ENCODE measurements around the gene MEPCE.
A peak's percentile ranks its signal among the peaks of the same experiment; 100 is the strongest.
"Not testable (repeated sequence)": the region's sequence is repeated elsewhere in the genome, so short reads cannot be mapped to it uniquely, and the experiment has no call there.

MEPCE gene

DNA sequence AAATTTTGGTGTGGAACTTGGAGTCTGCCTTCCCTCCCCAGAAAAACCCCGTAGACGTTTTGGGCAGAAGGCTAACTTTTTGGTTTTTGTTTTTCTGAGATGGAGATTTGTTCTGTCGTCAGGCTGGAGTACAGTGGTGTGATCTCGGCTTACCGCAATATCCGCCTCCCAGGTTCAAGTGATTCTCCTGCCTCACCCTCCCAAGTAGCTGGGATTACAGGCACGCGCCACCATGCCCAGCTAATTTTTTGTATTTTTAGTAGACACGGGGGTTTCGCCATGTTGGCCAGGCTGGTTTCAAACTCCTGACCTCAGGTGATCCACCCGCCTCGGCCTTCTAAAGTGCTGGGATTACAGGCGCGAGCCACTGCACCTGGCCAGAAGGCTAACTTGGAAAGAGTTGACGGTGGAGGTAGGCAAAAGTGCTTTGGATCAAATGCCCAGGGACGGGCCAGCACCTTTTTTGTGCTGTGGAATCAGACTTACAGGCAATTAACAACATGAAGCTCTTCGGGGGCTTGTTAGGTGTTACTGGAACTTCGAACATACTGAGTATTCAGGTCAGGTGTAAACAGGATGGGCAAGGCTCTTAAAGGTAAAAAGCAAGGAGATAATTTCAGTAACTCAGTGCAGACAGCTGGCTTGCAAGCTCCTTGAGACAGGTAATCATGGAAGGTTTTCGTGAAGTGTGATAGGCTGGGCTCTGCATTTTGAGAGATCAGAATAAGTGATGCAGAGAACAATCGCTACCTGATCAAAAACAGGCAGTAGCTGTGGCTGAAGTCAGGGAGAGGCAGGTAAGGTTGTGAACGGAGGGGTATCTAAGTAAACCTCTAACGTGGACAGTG lies 4.9 kb downstream of the MEPCE start:
- no peak for DNase-seq

DNA sequence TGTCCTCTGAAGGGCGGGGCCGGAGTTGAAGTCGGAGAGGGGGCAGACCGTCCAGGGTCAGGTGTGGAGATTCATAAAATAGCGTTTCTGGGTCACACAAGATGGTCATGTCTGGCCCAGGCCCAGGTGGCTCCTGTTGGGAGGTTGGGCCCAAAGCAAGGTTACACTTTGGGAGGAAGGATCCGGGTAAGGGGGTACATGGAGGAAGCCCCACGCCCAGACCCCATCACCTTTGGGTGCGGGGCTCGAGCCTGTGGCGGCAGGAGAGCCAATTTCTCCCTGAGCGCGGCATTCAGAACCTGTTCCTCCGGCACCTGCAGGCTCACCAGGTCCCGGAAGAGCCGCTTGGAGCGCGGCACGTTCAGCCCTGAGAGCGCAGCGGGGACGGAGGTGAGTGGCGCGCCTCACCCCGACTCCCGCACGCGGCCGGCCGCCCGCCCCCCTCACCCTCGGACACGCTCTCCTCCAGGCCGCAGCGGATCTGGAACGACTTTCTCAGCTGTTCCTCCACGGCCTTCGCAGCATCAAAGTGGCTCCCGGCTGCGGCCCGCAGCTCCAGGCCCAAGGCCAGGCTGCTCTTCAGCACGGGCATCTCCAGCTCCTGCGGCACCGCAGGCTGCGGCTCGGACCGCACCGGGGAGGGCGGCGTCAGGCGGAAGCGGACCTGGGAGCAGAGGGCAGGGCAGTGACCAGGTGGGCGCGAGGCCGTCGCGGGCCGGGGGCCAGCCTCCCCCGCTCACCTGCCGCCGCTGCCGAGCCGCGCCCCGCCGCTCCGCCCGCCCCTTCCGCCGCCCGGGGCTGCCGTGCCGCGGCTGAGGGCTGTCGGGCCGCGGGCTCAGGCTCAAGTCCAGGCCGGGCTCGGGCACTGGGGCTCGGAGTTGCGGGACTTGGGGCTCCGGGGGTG lies 6.0 kb downstream of the MEPCE start:
- DNase-seq: no peak

- DNase-seq: no peak
These were observed 7.8 kb downstream of the MEPCE start for GRCh38 chr7:100437150-100438100.

GRCh38 chr7:100438172-100438571 lies 8.5 kb downstream of the MEPCE start:
- DNase-seq: no peak

DNA sequence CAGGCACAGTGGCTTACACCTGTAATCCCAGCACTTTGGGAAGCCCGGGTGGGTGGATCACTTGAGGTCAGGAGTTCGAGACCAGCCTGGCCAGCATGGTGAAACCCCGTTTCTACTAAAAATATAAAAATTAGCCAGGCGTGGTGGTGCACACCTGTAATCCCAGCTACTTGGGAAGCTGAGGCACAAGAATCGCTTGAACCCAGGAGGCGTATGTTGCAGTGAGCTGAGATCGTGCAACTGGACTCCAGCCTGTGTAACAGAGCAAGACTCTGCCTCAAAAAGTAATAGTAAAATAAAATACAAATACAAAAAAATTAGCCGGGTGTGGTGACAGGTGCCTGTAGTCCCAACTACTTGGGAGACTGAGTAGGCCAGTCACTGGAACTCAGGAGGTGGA lies 9.1 kb downstream of the MEPCE start:
- not testable (repeated sequence) for DNase-seq

DNA sequence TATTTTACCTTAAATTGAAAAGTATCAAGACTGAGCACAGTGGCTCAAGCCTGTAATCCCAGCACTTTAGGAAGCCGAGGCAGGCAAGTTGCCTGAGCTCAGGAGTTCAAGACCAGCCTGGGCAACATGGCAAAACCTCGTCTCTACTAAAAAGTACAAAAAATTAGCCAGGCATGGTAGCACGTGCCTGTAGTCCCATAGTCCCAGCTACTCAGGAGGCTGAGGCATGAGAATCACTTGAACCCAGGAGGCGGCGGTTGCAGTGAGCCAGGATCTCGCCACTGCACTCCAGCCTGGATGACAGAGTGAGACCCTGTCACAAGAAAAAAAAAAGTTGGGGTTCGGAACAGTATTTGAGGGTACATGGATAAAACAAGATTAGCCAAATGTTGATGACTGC lies 9.6 kb downstream of the MEPCE start:
- DNase-seq: not testable (repeated sequence)

DNA sequence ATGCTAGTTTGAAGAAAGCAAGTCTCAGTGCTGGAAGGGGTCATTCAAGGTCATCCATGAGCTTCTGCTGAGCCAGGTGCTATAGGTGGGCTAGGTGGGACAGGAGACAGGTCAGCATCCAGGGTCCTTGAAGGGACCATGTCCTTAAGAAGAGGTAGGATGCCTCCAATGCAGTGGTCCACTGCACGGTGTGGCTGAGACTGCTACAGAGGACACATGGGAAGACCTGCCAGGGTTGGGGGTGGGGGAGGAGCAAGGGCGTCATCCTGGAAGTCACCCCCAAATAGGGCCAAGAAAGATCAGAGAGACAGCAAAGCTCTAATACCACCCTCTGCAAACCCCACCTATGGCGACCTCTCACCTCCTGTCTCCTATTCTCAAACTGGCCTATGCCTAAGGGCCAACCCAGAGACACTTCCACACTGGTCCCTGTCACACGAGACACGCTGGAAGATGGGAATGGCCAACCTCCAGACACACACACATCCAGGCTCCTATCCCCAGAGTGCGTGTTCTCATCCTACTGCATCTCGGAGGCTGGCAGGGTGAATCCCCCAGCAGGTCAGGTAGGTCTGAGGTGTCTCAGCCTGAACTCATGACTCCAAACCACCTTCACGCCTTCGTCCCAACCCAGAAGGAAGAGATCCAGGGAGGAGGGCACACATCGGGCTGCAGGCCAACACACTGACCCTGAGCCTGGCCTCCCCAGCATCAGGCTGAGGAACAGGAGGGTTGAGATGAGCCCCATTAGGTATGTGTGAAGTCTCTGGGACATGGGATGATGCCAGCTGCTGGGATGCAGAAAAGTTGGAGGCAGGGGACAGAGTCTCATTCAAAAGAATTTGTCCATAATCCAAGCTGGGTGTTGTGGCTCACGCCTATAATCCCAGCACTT lies 12.3 kb downstream of the MEPCE start:
- no peak for DNase-seq

DNA sequence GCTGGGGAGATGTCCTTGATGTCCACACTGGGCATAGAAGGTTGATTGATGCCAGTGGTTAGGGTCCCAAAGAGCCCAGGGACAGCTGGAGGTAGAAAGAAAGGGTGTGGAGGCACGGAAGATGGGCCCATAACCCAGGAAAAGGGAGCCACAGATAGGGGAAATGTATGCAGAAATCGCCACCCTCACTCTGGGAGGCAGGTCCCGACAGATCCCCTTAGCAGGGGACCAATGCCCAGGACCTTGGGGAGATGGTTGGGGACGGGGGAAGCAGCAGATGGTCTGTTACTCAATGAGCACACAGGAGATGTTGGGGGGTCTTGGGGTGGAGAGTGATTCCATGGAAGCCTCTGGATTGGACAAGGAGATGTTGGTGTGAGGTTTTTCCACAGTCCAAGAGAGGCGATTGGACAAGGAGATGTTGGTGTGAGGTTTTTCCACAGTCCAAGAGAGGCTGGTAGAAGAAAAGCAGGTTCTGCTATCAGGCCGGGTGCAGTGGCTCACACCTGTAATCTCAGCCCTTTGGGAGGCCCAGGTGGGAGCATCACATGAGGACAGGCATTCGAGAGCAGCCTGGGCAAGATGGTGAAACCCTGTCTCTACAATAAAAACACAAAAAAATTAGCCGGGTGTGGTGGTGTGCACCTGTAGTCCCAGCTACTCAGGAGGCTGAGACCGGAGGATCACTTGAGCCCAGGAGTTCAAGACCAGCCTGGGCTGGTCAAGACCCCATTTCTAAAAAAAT lies 13.6 kb downstream of the MEPCE start:
- DNase-seq: no peak

DNA sequence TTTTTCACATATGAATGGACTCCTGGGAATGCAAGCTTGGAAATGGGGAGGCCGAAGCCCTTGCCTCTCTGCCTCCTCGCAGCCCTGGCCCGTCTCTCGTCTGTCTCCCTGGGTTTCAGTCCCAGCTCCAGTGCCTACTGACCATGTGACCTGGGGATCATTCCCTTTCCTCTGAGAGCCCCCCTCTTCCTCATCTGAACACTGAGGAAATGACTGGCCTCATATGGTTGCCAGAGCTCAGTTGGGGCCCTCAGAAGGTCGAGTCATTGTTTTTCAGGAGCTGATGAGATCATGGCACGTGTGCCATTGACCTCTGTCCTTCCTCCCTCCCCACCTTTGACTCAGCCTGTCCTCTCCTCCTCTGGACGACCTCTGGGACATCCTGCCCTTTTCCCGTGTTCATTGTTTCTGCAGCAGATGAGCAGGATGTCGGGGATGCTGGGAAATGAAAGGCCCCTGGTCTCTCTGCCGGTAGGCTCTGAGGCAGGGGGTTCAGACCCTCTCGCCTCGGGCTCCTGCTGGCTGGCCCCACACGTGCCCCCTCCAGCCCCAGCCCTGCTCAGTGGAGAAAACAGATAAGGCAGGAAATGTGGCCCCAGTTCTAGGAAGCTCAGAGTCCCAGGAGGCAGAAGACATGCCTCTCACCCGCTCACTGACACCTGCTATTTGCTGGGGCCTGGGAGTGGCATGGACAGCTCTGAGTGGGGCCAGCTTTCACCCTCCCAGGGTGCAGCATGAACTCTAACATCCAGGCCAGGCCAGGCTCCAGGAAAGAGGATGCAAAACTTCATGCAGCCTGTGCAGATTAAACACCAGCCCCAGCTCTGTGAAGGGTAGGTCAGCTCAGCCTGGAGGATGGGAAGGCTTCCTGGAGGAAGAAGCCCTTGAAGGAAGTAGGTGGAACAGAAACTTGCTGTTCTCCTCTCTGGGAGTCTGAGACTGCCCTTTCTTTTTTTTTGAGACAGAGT lies 15.0 kb downstream of the MEPCE start:
- peak in 1 of 2 donors; percentile 68 for DNase-seq

DNA sequence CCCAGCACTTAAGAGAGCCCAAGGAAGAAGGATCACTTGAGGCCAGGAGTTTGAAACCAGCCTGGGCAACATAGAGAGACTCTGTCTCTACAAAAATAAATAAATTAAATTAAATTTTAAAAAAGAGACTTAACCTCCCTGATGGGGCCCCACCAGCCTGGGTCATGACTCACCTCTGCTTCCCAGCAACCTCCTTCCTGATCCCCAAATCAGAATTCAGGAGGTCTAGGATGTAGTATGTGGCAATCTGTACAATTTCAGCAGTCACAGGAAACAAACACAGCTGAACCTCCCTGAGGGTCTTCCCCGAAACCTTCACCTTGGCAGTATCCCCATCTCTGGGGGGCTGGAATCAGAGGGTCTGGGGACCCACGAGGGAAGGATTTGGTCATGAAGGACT lies 16.4 kb downstream of the MEPCE start:
- DNase-seq: no peak

- not testable (repeated sequence) for DNase-seq
These were observed 17.7 kb downstream of the MEPCE start for GRCh38 chr7:100447363-100447762.

- no peak for DNase-seq
These were observed 19.7 kb downstream of the MEPCE start for GRCh38 chr7:100449190-100449795.

GRCh38 chr7:100452513-100452912 lies 22.9 kb downstream of the MEPCE start:
- DNase-seq: no peak

DNA sequence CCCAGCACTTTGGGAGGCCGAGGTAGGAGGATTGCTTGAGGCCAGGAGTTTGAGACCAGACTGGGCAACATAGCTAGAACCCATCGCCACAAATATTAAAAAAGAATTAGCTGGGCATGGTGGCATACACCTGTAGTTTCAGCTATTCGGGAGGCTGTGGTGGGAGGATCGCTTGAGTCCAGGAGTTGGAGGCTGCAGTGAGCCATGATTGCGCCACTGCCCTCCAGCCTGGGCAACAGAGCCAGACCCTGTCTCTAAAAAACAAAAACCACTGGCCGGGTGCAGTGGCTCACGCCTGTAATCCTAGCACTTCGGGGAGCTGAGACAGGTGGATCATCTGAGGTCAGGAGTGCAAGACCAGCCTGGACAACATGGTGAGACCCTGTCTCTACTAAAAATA lies 24.2 kb downstream of the MEPCE start:
- not testable (repeated sequence) for DNase-seq

GRCh38 chr7:100455206-100455605 lies 25.6 kb downstream of the MEPCE start:
- no peak for DNase-seq

DNA sequence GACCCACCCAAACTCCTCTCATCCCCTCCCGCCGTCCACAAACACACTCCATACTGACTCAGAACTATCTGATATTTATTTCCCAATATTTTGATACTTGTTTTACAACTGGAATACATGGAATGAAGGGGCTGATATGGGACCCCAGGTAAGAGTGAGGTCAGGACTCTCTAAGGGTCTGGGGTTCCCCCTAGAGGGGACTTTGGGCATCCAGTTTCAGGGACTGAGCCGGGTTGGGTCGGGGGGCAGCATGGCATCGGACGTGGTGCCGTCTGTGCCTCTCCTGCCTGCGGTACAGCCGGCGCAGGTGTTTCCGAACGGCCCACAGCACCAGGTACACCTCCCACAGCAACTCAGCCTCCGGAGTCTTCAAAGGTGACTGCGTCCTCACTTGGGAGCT lies 26.9 kb downstream of the MEPCE start:
- no peak for DNase-seq

- no peak for DNase-seq
These were observed 27.4 kb downstream of the MEPCE start for GRCh38 chr7:100457033-100457432.

- DNase-seq: no peak
These were observed 34.6 kb downstream of the MEPCE start, which contains the start of gene SPACDR for GRCh38 chr7:100464210-100464660. Gene SPACDR, minus strand, starts transcription at chr7:100464260. Its CDS starts 235 bp downstream, at chr7:100464025.

DNA sequence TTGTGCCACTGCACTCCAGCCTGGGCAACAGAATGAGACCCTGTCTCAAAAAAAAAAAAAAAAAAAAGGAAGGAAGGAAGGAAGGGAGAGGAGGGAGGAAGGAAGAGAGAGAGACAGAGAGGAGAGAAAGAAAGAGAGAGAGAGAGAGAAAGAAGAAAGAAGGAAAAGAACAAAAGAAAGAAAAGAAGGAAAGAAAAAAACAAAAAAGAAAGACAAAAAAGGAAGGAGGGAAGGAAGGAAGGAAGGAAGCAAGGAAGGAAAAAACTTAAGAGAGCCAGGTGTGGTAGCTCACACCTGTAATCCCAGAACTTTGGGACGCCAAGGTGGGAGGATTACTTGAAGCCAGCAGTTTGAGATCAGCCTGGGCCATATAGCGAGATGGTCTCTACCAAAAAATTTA lies 35.2 kb downstream of the MEPCE start:
- DNase-seq: no peak
